ENCODE results near the gene SERINC2. TPM values are rescaled to one million over a fixed set of nuclear protein-coding genes. Genes with fewer than 3 reads are reported as not detected.

SERINC2 gene
- total and polyA plus RNA-seq, 9 of the 15 experiments (the other 6 are each of a cell fraction or from before 2014, with no cell fraction given) = 0.07 to 1.2 (median 0.70) TPM; not detected in 2

DNA sequence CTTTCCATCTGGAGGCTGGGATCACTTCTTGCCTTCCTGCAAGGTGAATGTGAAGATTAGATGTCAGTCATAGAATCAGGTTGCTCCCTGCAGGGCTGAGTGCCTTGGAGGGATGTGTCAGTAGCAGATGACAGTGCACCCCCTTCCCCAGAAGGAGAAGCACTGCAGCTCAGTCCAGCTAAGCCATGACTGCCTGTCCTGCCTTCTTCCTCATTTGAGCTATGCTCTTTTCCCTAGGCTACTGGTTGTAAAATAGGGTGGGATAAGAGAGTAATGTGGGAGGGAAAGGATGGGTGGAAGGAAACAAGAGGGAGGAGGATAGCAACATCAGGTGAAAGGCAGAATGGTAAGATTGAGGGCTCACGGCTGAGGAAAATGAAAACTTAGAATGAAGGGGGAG lies 29.0 kb upstream of the SERINC2 start:
- H3K9me1 ChIP-seq (ENCODE audit: control insufficient read depth, insufficient read depth, low read length) = no peaks in the 10 kb centered on the region
- H3K4me1 ChIP-seq (replicated peaks in 1 of 2; ENCODE audit: control insufficient read depth in 2 of 2, insufficient read depth in 2 of 2, low read length in 2 of 2) = no peaks in the 10 kb centered on the region
- in situ Hi-C loops (cut with MboI) (no loop called here), intact Hi-C loops (cut with micrococcal nuclease) (no loop called here)
- CTCF ChIA-PET (ENCODE audit: low intra/inter-chr PET ratio) = no interaction called here
- H3K9ac ChIP-seq (ENCODE audit: insufficient read depth in 1 of 2, low read depth in 2 of 2, low read length in 2 of 2) = no peak overlapping the region
- TF ChIP-seq KDM5B (IDR thresholded peaks at IDR 0.05; ENCODE audit: insufficient replicate concordance, low read depth, low read length) (no peak), CXXC5 (CRISPR knock-in tag; IDR thresholded peaks at IDR 0.05) (no peak), POLR2AphosphoS5 (IDR thresholded peaks at IDR 0.05; ENCODE audit: control insufficient read depth, insufficient read depth, low read depth, low read length) (no peak), TSC22D4 (tag; IDR thresholded peaks at IDR 0.05) (no peak), SAFB2 (IDR thresholded peaks at IDR 0.05; ENCODE audit: borderline replicate concordance, low read depth, low read length, severe bottlenecking) (no peak), CBFA2T3 (IDR thresholded peaks at IDR 0.05) (peak; percentile 28; the same call in 1 of the 2 replicates), TCF7 (IDR thresholded peaks at IDR 0.05; ENCODE audit: borderline replicate concordance) (no peak), CBFA2T2 (conservative IDR thresholded peaks at IDR 0.05) (0 out of 2 replicates have a peak, but pooled peaks have one; percentile 8), ARID2 (IDR thresholded peaks at IDR 0.05) (no peak), HIVEP1 (CRISPR knock-in tag; IDR thresholded peaks at IDR 0.05) (no peak), POLR2A (conservative IDR thresholded peaks at IDR 0.05) (no peak)
- TF ChIP-seq, protein P1, sequence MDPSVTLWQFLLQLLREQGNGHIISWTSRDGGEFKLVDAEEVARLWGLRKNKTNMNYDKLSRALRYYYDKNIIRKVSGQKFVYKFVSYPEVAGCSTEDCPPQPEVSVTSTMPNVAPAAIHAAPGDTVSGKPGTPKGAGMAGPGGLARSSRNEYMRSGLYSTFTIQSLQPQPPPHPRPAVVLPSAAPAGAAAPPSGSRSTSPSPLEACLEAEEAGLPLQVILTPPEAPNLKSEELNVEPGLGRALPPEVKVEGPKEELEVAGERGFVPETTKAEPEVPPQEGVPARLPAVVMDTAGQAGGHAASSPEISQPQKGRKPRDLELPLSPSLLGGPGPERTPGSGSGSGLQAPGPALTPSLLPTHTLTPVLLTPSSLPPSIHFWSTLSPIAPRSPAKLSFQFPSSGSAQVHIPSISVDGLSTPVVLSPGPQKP (CRISPR knock-in tag; IDR thresholded peaks at IDR 0.05) = no peak
- TF ChIP-seq, protein P2, sequence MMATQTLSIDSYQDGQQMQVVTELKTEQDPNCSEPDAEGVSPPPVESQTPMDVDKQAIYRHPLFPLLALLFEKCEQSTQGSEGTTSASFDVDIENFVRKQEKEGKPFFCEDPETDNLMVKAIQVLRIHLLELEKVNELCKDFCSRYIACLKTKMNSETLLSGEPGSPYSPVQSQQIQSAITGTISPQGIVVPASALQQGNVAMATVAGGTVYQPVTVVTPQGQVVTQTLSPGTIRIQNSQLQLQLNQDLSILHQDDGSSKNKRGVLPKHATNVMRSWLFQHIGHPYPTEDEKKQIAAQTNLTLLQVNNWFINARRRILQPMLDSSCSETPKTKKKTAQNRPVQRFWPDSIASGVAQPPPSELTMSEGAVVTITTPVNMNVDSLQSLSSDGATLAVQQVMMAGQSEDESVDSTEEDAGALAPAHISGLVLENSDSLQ (IDR thresholded peaks at IDR 0.05) = peak; percentile 8; the same call in 1 of the 2 replicates
- no peaks in the 10 kb centered on the region for H3K9me3 ChIP-seq (replicated peaks; ENCODE audit: control insufficient read depth, insufficient read depth, low read depth, low read length)
- POLR2A ChIA-PET = interaction anchor here (1.0 to 1.5 kb wide), 2 partner anchors 10 to 12 kb away, joined by 3 to 8 read pairs; no protein-coding TSS in a partner anchor
- H4K20me1 ChIP-seq (replicated peaks; ENCODE audit: control insufficient read depth, insufficient read depth, low read length) = peaks cover 8% of the 10 kb centered on the region
- H2AFZ ChIP-seq (ENCODE audit: low read depth, low read length) = no peak overlapping the region
- H3K27me3 ChIP-seq (ENCODE audit: control insufficient read depth in 2 of 2, insufficient read depth in 2 of 2, low read length in 2 of 2) = peaks cover 18 to 42% of the 10 kb centered on the region in 2 experiments; a peak in 4 of 5 replicates
- 0% methylated on average over 1 of the region's 1 CpG for WGBS (ENCODE audit: insufficient coverage, low coverage, missing lambda C conversion rate)
- DNase-seq (ENCODE audit: extremely low read depth in 1 of 4, low spot score in 3 of 4) (no peak), FAIRE-seq (no peak), ATAC-seq (peak; percentile 41; the same call in 1 of the 3 replicates)
- no TSS peak for BruUV-seq (replicated peaks)
- H3K36me3 ChIP-seq (ENCODE audit: control insufficient read depth, insufficient read depth, low read length) = no peaks in the 10 kb centered on the region
- H3K4me3 ChIP-seq = no peak overlapping the region
- no peak overlapping the region for H3K4me2 ChIP-seq (ENCODE audit: insufficient read depth, low read length)
- no peaks in the 10 kb centered on the region for H3K79me2 ChIP-seq (ENCODE audit: control insufficient read depth, insufficient read depth, low read length)
- H3K27ac ChIP-seq (ENCODE audit: extremely low read depth, low read depth, low read length) = no peak overlapping the region

Data from K562 (cell line).